Peyer's patch (tissue), 4 donors: ENCODE measurements around the gene SNRPD3. TPM values are rescaled to one million over a fixed set of nuclear protein-coding genes. Genes with fewer than 3 reads are reported as not detected.
"Not testable (repeated sequence)": the region's sequence is repeated elsewhere in the genome, so short reads cannot be mapped to it uniquely, and the experiment has no call there.

ENCODE experiments used
- DNase-seq, 3 donors: peaks; one replicate each; pipeline ENCODE4 v3.0.0-alpha.2; 2017 to 2019
- H3K27ac ChIP-seq, 4 donors: fragments of 200-600 bp; sonication (generic); one replicate each; pipeline ENCODE4 v1.5.1; 2016 to 2019
- H3K27me3 ChIP-seq, 2 donors: fragments of 200-600 bp; sonication (generic); one replicate each; pipeline ENCODE4 v1.5.1; 2019
- H3K36me3 ChIP-seq, 3 donors: fragments of 200-600 bp; sonication (generic); one replicate each; pipeline ENCODE4 v1.5.1; 2016 to 2019
- H3K4me1 ChIP-seq, 4 donors: fragments of 200-600 bp; sonication (generic); one replicate each; pipeline ENCODE4 v1.5.1; 2016 to 2019
- H3K4me3 ChIP-seq, 4 donors: fragments of 200-600 bp; sonication (generic); 1 replicate in 3 of 4; 2 replicates in 1 of 4; pipeline ENCODE4 v1.5.1; 2016 to 2019; ENCODE audit warnings: mild to moderate bottlenecking in 1 of 4
- H3K9me3 ChIP-seq, 4 donors: fragments of 200-600 bp; sonication (generic); one replicate each; pipeline ENCODE4 v1.5.1; 2016 to 2019; ENCODE audit warnings: mild to moderate bottlenecking in 1 of 4
- CTCF ChIP-seq, 6 experiments: fragments of 450-650 bp in 4 of 6; fragments of 200-600 bp in 2 of 6; sonication (generic) in 1 of 6; IDR thresholded peaks; one replicate each; pipeline ENCODE4 v1.5.1; 2017 to 2019; ENCODE audit warnings: antibody characterized with exemption in 6 of 6, mild to moderate bottlenecking in 3 of 6, moderate library complexity in 1 of 6
- POLR2A ChIP-seq, 2 donors: fragments of 450-650 bp; IDR thresholded peaks; one replicate each; pipeline ENCODE4 v1.5.1; 2017; ENCODE audit warnings: antibody characterized with exemption in 2 of 2, mild to moderate bottlenecking in 2 of 2, moderate library complexity in 2 of 2
- total RNA-seq, 4 donors: library from RNA; depleted of rRNA; stranded (reverse); fragments of >200 nt; gene quantifications; one replicate each; pipeline ENCODE4 v1.1.0, GENCODE V29; 2016

SNRPD3 gene
- total RNA-seq, 4 donors from 2014 or later: 99.6 to 149 (median 131) TPM

GRCh38 chr22:24525416-24526037 is 30.3 kb upstream of the SNRPD3 start:
- no peak overlapping the region for H3K27ac ChIP-seq
- TF ChIP-seq POLR2A (IDR thresholded peaks at IDR 0.05) (no peak), CTCF (IDR thresholded peaks at IDR 0.05) (peak; percentile 78 to 95 (median 86))
- peak; percentile 80 to 94 (median 85) for DNase-seq
- H3K4me3 ChIP-seq: no peak overlapping the region
- H3K27me3 ChIP-seq: no peaks in the 10 kb centered on the region
- H3K4me1 ChIP-seq: peaks cover 0 to 12% (median 0%) of the 10 kb centered on the region in 4 donors
- H3K9me3 ChIP-seq: no peaks in the 10 kb centered on the region
- H3K36me3 ChIP-seq: no peaks in the 10 kb centered on the region

- TF ChIP-seq POLR2A (IDR thresholded peaks at IDR 0.05) (no peak), CTCF (IDR thresholded peaks at IDR 0.05) (no peak)
- no peaks in the 10 kb centered on the region for H3K27me3 ChIP-seq
- DNase-seq: no peak
- H3K27ac ChIP-seq: no peak overlapping the region
- H3K36me3 ChIP-seq: no peaks in the 10 kb centered on the region
- no peak overlapping the region for H3K4me3 ChIP-seq
- H3K4me1 ChIP-seq: peaks cover 0 to 16% (median 0%) of the 10 kb centered on the region in 4 donors
- no peaks in the 10 kb centered on the region for H3K9me3 ChIP-seq
Measured at GRCh38 chr22:24526191-24526590, 29.6 kb upstream of the SNRPD3 start.

GRCh38 chr22:24529898-24530297 is 25.9 kb upstream of the SNRPD3 start:
- Histone ChIP-seq H3K9me3 (no peaks in the 10 kb centered on the region), H3K27me3 (no peaks in the 10 kb centered on the region), H3K4me3 (no peak overlapping the region), H3K27ac (no peak overlapping the region), H3K36me3 (no peaks in the 10 kb centered on the region), H3K4me1 (peaks cover 0 to 32% (median 0%) of the 10 kb centered on the region in 4 donors)
- no peak for DNase-seq
- TF ChIP-seq CTCF (IDR thresholded peaks at IDR 0.05) (no peak), POLR2A (IDR thresholded peaks at IDR 0.05) (no peak)

GRCh38 chr22:24530968-24531367 is 24.8 kb upstream of the SNRPD3 start:
- not testable (repeated sequence) for H3K36me3 ChIP-seq, H3K9me3 ChIP-seq, H3K27me3 ChIP-seq, H3K4me3 ChIP-seq, DNase-seq
- peaks cover 0 to 22% (median 0%) of the 10 kb centered on the region in 4 donors for H3K4me1 ChIP-seq
- peak overlapping the region in 1 of 4 donors; percentile 50 for H3K27ac ChIP-seq

GRCh38 chr22:24532075-24532474 is 23.7 kb upstream of the SNRPD3 start:
- H3K27me3 ChIP-seq: no peaks in the 10 kb centered on the region
- no peak overlapping the region for H3K4me3 ChIP-seq
- no peaks in the 10 kb centered on the region for H3K36me3 ChIP-seq
- TF ChIP-seq POLR2A (IDR thresholded peaks at IDR 0.05): no peak
- no peak for TF ChIP-seq CTCF (IDR thresholded peaks at IDR 0.05)
- H3K9me3 ChIP-seq: no peaks in the 10 kb centered on the region
- H3K27ac ChIP-seq: peak overlapping the region in 1 of 4 donors; percentile 46
- peaks cover 0 to 22% (median 0%) of the 10 kb centered on the region in 4 donors for H3K4me1 ChIP-seq
- no peak for DNase-seq

GRCh38 chr22:24535348-24535747 is 20.5 kb upstream of the SNRPD3 start:
- H3K27ac ChIP-seq: no peak overlapping the region
- peaks cover 0 to 18% (median 0%) of the 10 kb centered on the region in 3 donors for H3K36me3 ChIP-seq
- peak in 1 of 3 donors; percentile 59 for DNase-seq
- no peaks in the 10 kb centered on the region for H3K27me3 ChIP-seq
- H3K4me3 ChIP-seq: no peak overlapping the region
- H3K4me1 ChIP-seq: peaks cover 0 to 22% (median 0%) of the 10 kb centered on the region in 4 donors
- TF ChIP-seq CTCF (IDR thresholded peaks at IDR 0.05) (no peak), POLR2A (IDR thresholded peaks at IDR 0.05) (no peak)
- no peaks in the 10 kb centered on the region for H3K9me3 ChIP-seq
